HG03342 (cell line): ENCODE results near the gene GOLGA8K.
"Not testable (repeated sequence)": the region's sequence is repeated elsewhere in the genome, so short reads cannot be mapped to it uniquely, and the experiment has no call there.

Source experiments
- ATAC-seq: cut with Tn5 transposase; IDR thresholded peaks from one replicate; pipeline ENCODE4 v1.9.1; 2021; ENCODE audit warnings: mild to moderate bottlenecking, moderate library complexity; ENCODE audit not compliant: unreplicated experiment

Gene GOLGA8K

DNA sequence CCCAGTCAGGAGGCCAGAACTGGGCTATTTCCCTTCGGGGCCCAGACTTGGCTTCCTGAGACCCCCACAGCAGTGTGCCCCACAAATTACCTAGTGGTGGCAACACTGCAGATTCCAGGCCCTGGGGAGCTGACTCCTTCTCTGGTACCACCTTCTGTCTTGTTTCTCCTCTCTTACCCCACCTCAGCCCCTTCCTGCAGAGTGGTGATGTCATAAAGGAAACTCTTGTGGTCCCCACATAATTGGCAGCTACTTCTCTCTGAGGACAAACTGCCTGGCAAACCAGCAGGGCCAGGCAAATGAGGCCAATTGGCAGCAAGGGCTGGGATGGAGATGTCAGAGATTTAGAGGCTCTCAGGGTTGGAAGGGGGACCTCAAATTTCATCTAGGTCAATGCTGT lies 44.6 kb downstream of the GOLGA8K start:
- ATAC-seq: not testable (repeated sequence)

DNA sequence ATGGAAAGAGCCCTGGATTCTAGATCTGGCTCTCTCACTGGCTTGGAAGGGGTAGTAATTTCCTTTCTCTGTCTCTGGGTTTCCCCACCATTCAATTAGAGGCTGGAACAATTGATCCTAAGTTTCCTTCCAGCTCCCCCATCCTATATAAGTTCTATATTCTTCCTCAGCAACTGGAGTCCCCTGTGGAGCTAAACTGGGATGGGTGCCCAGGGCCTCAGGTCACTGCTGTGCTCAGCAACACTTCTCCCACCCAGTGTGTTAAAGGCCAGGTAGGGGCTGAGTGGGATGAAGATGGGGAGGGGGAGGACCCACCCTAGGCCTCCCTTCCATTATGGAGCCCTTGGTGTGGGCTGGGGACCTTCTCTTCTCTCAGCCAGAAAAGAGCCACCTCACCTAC lies 46.2 kb downstream of the GOLGA8K start:
- ATAC-seq: not testable (repeated sequence)

DNA sequence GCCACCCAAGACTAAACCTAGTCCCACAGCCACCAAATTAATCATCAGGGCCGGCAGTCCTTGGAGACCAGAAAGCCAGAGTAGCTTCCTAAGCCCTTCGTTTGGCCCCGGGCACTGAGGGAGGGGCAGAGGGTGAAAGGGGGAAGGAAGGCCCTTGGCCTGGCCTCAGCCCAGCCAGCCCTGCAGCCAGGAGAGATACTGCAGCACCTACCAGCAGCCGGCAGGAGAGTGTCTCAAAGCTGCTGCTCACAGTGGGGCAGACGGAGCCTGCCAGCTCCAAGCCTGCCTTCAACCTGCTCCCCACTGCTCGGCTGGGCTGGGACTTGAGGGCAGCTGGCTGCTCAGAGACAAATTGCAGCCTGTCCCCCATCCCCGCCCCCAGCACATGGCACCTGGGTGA lies 50.3 kb downstream of the GOLGA8K start:
- ATAC-seq: not testable (repeated sequence)

DNA sequence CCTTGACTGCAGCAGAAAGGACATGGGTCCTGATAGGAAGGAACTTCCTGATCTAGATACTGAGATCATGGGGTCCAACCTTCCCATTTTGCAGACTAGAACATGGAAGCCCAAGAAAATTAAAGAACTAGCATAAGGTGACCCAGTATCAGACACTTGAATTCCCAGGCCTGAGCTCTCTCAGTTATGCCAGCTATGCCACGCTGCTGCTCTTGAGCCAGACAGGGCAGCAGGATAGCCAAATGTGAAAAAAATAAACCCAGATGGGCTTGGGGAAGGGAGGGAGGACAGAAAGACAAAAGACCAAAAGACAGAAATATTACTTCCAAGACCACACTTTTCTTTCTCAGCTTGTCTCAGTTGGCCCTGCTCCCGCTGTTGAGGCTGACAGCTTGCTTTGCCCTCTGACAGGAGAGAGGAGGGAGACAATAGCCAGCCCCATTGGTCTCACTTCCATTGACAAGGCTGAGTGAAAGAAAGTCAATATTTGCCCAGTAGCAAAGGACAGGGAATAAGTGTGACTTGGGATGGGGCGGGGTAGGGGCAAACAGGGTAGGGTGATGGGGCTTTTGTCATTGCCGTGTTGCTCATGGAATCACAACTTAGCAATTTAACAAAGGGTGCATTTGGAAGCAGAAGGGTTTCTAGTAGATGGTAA lies 52.4 kb downstream of the GOLGA8K start:
- ATAC-seq: not testable (repeated sequence)

DNA sequence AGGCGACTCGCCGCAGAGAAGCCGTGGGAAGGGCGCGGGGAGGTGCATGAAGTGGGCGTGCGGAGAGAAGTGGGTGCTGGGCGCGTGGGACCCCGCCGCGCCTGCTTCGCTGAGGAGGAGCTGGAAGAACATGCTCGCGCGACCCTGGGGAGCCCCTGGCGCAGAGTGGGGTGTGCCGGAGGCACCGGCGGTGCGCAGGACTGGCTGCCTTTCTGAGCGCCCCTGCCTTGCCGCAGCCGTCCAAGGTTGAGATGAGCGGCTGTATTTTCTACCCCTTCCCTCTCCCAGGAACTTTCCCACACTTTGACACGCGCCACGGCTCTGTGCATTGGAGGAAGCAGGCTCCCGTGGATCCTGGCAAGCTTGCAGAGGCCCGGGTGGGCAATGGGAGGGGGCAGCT lies 56.1 kb downstream of the GOLGA8K start:
- ATAC-seq: not testable (repeated sequence)

DNA sequence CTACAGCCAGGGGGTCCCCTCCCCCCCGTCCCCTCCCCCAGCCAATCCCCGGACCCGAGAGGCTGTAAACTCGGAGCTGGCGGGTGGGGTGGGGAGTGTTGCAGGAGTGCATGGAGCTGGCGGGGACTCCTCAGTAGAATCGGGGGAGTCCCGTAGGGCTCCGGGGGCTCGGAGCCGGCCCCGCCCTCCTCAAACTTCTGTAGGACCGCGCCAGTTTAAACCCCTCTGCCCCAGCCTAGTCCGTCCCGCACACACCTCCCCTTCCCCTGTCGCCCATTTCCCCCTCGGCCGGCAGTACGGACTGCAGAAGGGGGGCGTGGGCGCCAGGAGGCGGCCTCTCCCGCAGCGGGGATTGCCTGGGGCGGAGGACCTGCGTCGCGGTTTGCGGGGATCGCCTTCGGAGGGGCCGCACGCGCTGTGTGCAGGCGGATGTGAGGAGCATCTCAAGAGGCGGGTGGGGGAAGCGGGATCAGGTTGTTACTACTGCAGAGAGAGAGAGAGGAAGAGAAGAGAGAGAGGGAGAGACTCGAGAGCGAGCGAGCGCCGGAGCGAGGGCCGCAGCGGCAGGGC lies 57.0 kb downstream of the GOLGA8K start:
- not testable (repeated sequence) for ATAC-seq

DNA sequence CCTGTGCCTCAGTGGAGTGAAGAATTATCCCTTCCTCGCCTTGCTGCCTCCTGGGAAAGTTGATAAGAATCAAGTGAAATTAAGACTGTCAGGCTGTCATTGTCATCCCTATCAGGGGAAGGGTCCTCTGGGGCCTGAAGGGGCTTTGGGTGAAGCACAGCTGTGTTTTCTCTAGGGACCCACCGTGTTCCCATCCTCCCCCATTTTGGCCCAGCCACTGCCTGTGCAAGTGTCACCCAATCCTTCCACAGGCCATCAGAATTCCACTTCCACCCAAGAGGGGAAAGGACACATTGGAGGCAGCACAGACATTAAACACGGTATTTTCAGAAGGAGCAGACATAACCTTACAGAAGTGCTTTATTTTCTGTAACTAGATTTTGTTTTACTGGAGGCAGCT lies 59.2 kb downstream of the GOLGA8K start:
- not testable (repeated sequence) for ATAC-seq
